Natural killer cell (primary cell): Measurements from ENCODE around the gene ADAMTS14. TPM values are rescaled to one million over a fixed set of nuclear protein-coding genes. Genes with fewer than 3 reads are reported as not detected.

Source experiments
- ATAC-seq, 3 donors: fragments of 150-1000 bp in 2 of 3; fragments of 200-7000 bp in 1 of 3; cut with Tn5 transposase; 1 replicate in 1 of 3; 2 replicates in 2 of 3; pipeline ENCODE4 v1.10.0; 2021; ENCODE audit warnings: mild to moderate bottlenecking in 2 of 3, moderate library complexity in 2 of 3
- DNase-seq, 2 donors: peaks; one replicate each; pipeline versions ENCODE4 v3.0.0 to v3.0.0-alpha.2; 2013 to 2021; ENCODE audit warnings: mixed read lengths in 1 of 2
- H3K27ac ChIP-seq: one replicate; pipeline ENCODE4 v1.5.1; 2013; ENCODE audit warnings: mild to moderate bottlenecking, low read length
- H3K27me3 ChIP-seq: one replicate; pipeline ENCODE4 v1.6.1; 2013; ENCODE audit warnings: low read length; ENCODE audit not compliant: control insufficient read depth, insufficient read depth
- H3K36me3 ChIP-seq: one replicate; pipeline ENCODE4 v1.6.1; 2013; ENCODE audit warnings: low read length; ENCODE audit not compliant: control insufficient read depth, insufficient read depth
- H3K4me1 ChIP-seq: one replicate; pipeline ENCODE4 v1.6.1; 2013; ENCODE audit warnings: low read length; ENCODE audit not compliant: control insufficient read depth, insufficient read depth
- H3K4me3 ChIP-seq: one replicate; pipeline ENCODE4 v1.5.1; 2013; ENCODE audit warnings: low read length
- H3K9me3 ChIP-seq: one replicate; pipeline ENCODE4 v1.6.1; 2013; ENCODE audit warnings: low read length; ENCODE audit not compliant: control insufficient read depth, insufficient read depth
- H3K27ac Mint-ChIP-seq, 2 donors: one replicate each; pipeline ENCODE4 v1.8.0; 2022; ENCODE audit warnings: mild to moderate bottlenecking in 2 of 2, mixed read lengths in 2 of 2, moderate library complexity in 1 of 2
- H3K27me3 Mint-ChIP-seq, 2 donors: one replicate each; pipeline ENCODE4 v1.8.0; 2022; ENCODE audit warnings: low read depth in 2 of 2, mixed read lengths in 2 of 2
- H3K36me3 Mint-ChIP-seq: one replicate; pipeline ENCODE4 v1.8.0; 2022; ENCODE audit warnings: mixed read lengths
- H3K4me1 Mint-ChIP-seq, 2 donors: one replicate each; pipeline ENCODE4 v1.8.0; 2022; ENCODE audit warnings: mixed read lengths in 2 of 2
- H3K4me3 Mint-ChIP-seq: one replicate; pipeline ENCODE4 v1.8.0; 2022; ENCODE audit warnings: mild to moderate bottlenecking, moderate library complexity, mixed read lengths
- H3K9me3 Mint-ChIP-seq, 2 donors: one replicate each; pipeline ENCODE4 v1.8.0; 2022; ENCODE audit warnings: mixed read lengths in 2 of 2
- CTCF ChIP-seq: fragments of 200-600 bp; IDR thresholded peaks from one replicate; pipeline ENCODE4 v1.8.0; 2022; ENCODE audit warnings: antibody characterized with exemption
- WGBS: methylation state at CpG from one replicate; pipeline ENCODE4 v1.1.7; 2013; ENCODE audit warnings: missing lambda C conversion rate; ENCODE audit not compliant: insufficient coverage; 5-methylcytosine and 5-hydroxymethylcytosine counted together
- intact Hi-C: fragments of 100-400 bp; cut with micrococcal nuclease; formaldehyde crosslinking; loops from one replicate; pipeline ENCODE4 v1.14.2; 2022
- total RNA-seq, 4 donors: library from RNA; stranded (reverse); fragments of 120-200 nt in 1 of 4; gene quantifications; one replicate each; pipeline versions ENCODE4 v1.2.3 to v1.2.4, GENCODE V29; 2013 to 2022

Gene ADAMTS14
- total RNA-seq, 3 donors from 2014 or later (not counting 1 experiment from before 2014, with no cell fraction given), result 0.70 to 1.5 (median 1.1) TPM

- no peaks in the 10 kb centered on the region for H3K4me1 ChIP-seq
- H3K9me3 ChIP-seq, result no peaks in the 10 kb centered on the region
- H3K27me3 Mint-ChIP-seq, result no peaks in the 10 kb centered on the region
- H3K4me3 Mint-ChIP-seq, result no peak overlapping the region
- no peak for TF ChIP-seq CTCF
- ATAC-seq (no peak), DNase-seq (no peak)
- 61% methylated on average over 4 of the region's 4 CpGs for WGBS
- no peak overlapping the region for H3K27ac ChIP-seq
- no peaks in the 10 kb centered on the region for H3K36me3 ChIP-seq
- intact Hi-C loops, result no loop called here
- H3K9me3 Mint-ChIP-seq, result no peaks in the 10 kb centered on the region
- no peaks in the 10 kb centered on the region for H3K27me3 ChIP-seq
- H3K27ac Mint-ChIP-seq, result no peak overlapping the region
- no peak overlapping the region for H3K4me3 ChIP-seq
- H3K4me1 Mint-ChIP-seq, result peaks cover 0 to 5% of the 10 kb centered on the region in 2 donors
- no peaks in the 10 kb centered on the region for H3K36me3 Mint-ChIP-seq
These were observed 25.9 kb downstream of the ADAMTS14 start for GRCh38 chr10:70698211-70698610.

- 100% methylated on average over 3 of the region's 3 CpGs for WGBS
- Histone ChIP-seq H3K27me3 (no peaks in the 10 kb centered on the region), H3K9me3 (no peaks in the 10 kb centered on the region), H3K27ac (no peak overlapping the region), H3K4me3 (no peak overlapping the region), H3K4me1 (no peaks in the 10 kb centered on the region), H3K36me3 (no peaks in the 10 kb centered on the region)
- Mint-ChIP-seq H3K4me1 (peaks cover 0 to 5% of the 10 kb centered on the region in 2 donors), H3K4me3 (no peak overlapping the region), H3K36me3 (no peaks in the 10 kb centered on the region), H3K27ac (no peak overlapping the region), H3K27me3 (no peaks in the 10 kb centered on the region), H3K9me3 (no peaks in the 10 kb centered on the region)
- TF ChIP-seq CTCF, result no peak
- intact Hi-C loops, result no loop called here
- DNase-seq, result no peak
- ATAC-seq, result no peak
These were observed 26.9 kb downstream of the ADAMTS14 start for GRCh38 chr10:70699063-70699658.

- no peaks in the 10 kb centered on the region for H3K27me3 ChIP-seq
- intact Hi-C loops, result no loop called here
- H3K27me3 Mint-ChIP-seq, result no peaks in the 10 kb centered on the region
These were observed 27.4 kb downstream of the ADAMTS14 start for GRCh38 chr10:70699659-70700174.

More at GRCh38 chr10:70699659-70700174, 27.4 kb downstream of the ADAMTS14 start:
- H3K4me1 Mint-ChIP-seq, result peaks cover 0 to 5% of the 10 kb centered on the region in 2 donors
- Histone ChIP-seq H3K27ac (no peak overlapping the region), H3K4me1 (no peaks in the 10 kb centered on the region), H3K36me3 (no peaks in the 10 kb centered on the region), H3K4me3 (no peak overlapping the region), H3K9me3 (no peaks in the 10 kb centered on the region)
- no peaks in the 10 kb centered on the region for H3K36me3 Mint-ChIP-seq
- no peak overlapping the region for H3K27ac Mint-ChIP-seq
- WGBS, result 91% methylated on average over 10 of the region's 10 CpGs
- no peak for TF ChIP-seq CTCF
- DNase-seq, result no peak
- H3K9me3 Mint-ChIP-seq, result no peaks in the 10 kb centered on the region
- no peak for ATAC-seq
- no peak overlapping the region for H3K4me3 Mint-ChIP-seq
